Measurements from ENCODE around the gene SAMMSON.

Gene SAMMSON

DNA sequence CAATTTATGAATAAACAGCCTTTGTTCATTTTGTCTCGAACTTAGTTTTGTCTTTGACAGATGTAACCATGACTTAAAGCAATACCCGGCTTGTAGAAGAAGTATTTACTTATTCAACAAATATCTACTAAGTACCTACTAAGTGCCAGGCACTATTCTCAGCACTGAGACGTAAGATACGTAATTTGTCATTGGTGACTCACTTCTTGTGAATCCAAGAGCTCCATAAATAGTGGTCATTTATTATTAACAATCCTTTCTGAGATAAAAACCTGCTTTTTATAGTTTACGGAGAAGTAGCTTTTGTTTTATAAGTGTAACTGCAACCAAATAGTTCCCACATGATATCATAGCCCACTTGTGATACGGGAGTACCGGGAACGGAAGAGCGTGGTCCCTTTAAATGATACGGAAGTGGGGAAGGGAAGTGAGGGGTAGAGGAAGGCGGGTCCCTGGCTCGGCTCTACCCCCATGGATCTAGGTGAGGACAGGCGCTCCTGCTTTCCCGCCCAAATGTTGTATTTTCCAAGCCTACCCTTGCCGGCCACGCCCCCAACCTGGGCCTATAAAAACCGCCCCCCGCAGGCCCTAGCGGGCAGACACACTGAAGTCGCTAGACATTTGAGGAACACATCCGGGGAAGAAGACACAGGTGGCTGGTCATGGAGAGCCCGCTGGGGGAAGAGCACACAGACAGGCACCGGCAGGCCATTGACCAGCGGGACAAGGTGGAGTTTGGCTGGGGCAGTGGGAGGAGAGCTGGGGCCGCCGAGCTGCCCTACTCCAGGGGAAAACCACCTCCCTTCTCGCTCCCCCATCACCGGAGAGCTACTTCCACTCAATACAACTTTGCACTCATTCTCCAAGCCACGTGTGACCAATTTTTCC lies at the start of gene SAMMSON:
TSS of gene SAMMSON (plus strand) at position 594 of the 888 bp plus-strand sequence.
- no peak for DNase-seq

GRCh38 chr3:69951616-69952015 lies 47.9 kb upstream of the SAMMSON start:
- DNase-seq = no peak

DNA sequence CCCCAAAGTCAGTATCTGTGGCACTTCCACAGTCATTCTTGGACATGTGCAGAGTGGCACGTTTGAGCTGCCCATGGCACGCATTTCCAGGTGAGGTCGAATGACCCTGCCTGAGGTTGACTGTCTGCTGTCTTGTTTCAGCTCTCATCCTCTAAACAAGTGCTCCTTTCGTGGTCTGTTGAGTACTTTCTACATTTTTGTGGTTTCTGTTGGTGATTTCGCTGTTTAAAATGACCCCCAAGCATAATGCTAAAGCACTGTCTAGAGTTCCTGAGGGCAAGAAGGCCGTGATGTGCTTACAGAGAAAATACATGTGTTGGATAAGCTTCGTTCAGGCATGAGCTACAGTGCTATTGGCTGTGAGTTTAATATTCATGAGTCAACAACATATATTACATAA lies 40.0 kb upstream of the SAMMSON start:
- DNase-seq = no peak

- DNase-seq = no peak
Measured at GRCh38 chr3:69961706-69962439, 37.7 kb upstream of the SAMMSON start.

DNA sequence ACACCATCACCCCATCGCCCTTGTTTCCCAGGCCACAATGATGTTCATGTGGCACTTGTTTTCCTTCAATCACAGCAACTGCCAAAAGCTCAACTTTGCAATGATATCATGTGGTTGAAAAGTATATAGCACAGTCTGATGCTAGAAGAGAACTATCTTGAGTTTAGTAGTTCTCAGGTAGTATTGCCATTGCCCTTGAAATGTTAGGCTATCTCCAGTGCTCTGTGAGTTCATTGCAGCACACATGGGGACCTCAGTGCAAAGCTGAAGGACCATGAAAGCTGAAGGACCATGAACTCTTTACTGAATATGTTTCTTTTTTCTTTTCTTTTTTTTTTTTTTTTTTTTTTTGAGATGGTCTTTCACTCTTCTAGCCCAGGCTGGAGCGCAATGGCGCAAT lies 35.9 kb upstream of the SAMMSON start:
- no peak for DNase-seq

DNA sequence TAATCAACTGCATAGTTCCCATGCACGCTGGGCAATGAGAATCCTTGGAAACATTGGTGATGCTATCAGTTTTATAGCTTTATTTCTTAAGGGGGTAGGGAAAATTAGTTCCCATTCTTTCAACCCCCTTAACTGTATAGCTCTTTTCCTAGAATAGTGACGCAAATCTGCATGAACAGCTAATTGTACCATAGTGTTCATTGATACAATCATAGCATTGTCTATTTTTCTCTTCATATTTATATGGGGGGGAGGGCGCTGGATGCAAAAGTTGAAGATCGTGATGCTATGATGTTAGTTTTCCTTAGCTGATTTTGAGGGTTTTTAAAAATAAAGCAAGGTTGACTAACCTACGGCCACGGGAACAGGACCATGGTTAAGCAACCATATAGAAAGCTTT lies 32.4 kb upstream of the SAMMSON start:
- DNase-seq = no peak

- no peak for DNase-seq
Measured at GRCh38 chr3:69970827-69971226, 28.7 kb upstream of the SAMMSON start.

- DNase-seq = no peak
Measured at GRCh38 chr3:69972672-69973071, 26.9 kb upstream of the SAMMSON start.

DNA sequence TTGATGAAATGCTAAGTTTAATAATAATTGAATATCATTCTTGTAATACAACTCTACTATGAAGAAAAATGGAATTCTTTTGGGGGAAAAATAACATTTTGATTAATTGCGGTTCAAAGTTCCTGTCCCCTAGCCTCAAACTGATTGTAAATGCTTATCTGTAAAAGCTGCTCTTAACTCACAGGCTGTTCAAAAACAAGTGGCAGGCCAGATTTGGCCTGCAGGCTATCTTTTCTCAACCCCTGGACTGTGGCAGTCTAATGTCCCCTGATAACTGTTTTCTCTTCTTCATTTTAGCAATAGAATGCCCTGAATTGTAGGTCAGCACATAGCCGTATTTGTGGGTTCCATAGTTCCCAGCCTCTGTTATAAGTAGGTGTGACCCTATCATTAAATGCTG lies 23.5 kb upstream of the SAMMSON start:
- DNase-seq = no peak

DNA sequence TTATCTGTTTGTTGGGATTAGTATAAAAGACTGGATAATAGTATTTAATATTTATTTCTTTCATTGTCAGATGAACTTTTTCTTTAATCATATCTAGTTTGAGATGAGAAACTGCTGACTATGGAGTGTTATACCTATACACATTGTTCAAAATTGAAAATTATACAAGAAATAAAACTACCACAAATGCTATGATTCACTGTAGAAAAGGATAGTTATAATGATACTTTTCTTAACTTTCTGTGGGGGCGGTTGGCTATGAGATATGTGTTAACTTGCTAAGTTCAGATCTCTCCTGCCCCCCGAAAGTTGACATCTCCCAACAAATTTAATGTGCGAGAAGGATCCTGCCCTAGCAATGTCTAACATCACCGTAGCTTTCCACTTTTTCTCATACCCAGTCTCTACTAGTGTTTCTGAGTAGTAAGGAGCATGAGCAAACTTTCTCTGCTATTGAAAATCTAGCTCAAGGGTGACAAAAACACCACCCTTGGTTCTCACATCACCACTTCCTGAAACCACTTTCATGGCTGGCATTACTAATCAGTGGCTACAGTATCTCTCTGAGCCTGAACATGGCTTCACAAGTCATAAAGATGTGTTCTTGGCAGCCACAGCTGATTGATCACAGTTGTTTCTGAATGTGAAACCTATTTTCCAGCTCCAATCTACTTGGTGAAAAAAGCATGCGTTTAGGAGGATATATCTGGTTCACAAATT lies 15.8 kb upstream of the SAMMSON start:
- peak; percentile 49 for DNase-seq

DNA sequence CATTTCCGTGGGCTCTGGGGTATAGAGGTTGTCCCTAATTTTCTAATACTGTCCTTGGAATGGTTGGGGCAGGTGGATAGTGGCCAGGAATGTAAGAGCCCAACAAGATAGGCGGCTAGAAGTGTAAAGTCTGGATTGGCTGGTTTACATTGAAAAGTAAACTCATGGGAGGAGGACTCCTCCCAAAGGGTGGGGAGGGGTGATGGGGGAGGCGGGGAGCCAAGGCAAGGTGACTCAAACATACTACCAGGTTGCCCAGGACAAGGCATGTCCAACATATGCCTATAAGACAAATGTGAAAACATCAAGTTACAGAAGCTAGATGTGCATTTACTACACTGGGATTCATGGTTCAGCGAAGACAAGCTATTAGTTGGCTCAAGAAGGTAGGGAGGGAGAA lies 14.3 kb upstream of the SAMMSON start:
- DNase-seq = no peak

- no peak for DNase-seq
Measured at GRCh38 chr3:69986419-69986818, 13.1 kb upstream of the SAMMSON start.

DNA sequence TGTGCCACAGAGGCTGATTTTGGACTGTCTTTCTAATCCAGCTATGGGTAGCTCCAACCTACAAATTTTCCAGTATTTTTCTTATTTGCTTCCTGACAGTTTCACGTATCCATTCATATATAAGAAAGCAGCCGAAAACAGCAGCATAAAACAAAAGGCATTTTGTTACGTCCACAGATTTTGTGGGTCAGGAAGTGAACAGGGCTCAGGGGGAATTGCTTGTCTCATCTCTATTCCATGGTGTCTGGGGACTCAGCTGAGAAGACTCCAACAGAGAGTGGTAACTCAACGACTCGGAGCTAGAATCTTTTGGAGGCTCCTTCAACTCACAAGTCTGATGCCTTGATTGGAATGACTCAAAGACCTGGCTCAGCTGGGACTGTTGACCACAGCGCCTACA lies 11.7 kb upstream of the SAMMSON start:
- no peak for DNase-seq

- no peak for DNase-seq
Measured at GRCh38 chr3:69993757-69994156, 5.8 kb upstream of the SAMMSON start.

GRCh38 chr3:69994919-69995318 lies 4.6 kb upstream of the SAMMSON start:
- no peak for DNase-seq

DNA sequence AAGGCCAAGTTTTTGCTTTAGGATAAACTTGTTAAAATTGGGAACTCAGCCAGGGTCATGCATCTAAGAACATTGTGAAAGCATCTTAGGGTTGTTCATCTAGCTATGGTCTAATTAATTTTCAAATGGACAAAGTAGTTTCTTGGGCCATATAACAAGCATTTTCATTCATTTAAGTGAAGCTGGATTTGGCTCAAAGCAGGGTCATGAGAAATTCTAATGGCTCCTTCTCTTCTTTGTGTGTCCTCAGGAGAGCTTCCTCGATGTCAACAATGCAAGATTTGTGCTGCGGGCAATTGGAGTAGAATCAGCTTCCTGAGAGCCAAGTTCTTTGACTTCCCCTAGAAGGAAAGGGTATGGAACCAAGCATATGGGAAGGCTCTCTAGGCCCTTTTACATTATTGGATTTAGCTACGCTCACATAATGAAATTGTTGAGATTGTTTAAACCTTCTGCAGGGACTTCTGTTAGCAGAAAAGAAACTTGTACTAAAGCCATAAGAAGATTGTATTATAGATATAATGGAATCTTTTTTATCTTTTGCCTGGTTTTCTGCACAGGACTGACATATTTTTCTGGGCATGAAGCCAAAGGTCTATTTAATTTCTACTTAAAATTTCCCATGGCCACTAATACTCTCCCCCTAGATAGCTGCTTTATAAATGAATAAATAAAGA lies 1.8 kb upstream of the SAMMSON start:
- no peak for DNase-seq

DNA sequence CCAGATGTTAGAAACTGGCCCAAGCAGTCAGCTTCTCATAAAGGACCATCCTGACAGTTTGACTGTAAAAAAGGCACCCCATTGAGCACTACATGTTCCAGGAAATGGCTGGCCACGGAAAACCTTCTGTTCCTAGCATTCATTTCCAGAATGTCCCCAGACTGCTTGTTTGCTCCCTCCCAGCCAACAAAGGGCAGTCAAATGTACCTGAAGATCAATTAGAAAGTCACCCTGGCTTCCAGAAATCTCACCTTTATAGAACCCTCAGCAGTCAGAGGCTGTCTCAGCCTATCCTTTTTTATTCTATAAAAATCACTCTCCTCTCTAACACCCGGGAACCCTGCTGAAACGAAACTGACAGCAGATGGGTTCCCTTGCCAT lies 784 bp upstream of the SAMMSON start:
- no peak for DNase-seq

- DNase-seq = no peak
Measured at GRCh38 chr3:70000028-70000410, 486 bp downstream of the SAMMSON start.

DNA sequence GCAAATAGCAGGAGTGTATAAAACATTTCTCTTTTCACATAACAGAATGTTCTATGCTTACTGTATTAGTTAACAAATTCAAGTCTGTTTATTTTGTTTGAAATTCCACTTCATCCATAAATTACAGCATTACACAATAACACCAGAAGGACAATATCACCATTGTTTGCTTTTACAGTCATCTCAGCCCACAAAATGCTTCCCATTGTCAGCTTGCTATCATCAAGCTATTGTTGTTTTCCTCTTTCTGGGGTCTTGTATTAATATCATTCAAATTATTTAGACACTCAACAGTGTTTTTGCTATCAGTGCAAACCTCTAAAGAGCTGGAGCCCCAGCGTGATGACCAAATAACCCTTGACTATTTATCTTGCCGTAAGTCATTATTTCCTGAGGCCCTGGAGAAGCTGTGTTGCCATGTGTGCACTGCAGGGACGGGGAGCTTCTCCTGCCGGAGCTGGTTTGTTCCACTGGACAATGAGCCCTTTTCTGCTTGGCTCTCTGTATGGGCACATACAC lies 1.1 kb downstream of the SAMMSON start:
- no peak for DNase-seq

DNA sequence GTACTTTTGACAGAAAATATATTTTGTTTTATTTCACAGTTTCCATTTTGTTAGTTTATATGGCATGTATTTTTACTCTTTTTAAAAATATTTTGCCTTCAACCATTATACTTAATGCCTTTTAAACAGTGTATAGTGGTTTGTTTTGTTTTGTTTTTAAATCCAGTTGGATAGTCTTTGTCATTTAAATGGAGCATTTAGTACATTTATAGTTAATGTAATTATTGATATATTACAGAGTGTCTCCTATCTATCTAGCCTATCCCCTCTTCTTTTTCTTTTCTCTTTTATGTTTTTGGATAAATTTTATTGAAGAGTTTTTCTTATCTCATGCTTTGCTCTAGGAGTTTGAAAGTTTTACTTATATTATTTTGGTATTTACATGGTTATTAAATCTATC lies 3.6 kb downstream of the SAMMSON start:
- DNase-seq = no peak

DNA sequence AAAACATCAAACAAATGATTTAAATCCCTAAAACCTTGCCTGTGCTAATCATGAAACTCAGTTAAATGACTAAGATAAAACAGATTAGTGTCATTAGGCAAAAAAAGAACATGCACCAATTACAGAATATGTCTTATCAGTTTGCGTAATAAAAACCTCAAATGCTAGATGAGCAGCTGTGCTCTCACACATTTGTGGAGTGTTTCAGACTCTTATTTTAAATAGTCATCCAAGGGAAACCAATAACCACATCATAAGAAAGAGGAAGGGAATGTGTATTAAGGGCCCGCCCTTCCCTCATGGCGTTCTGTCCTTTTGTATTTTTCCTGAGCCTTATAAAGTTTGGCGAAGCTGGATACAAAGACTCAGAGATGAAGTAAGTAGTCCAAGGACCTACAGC lies 6.6 kb downstream of the SAMMSON start:
- no peak for DNase-seq

GRCh38 chr3:70010346-70010745 lies 10.8 kb downstream of the SAMMSON start:
- DNase-seq = no peak

DNA sequence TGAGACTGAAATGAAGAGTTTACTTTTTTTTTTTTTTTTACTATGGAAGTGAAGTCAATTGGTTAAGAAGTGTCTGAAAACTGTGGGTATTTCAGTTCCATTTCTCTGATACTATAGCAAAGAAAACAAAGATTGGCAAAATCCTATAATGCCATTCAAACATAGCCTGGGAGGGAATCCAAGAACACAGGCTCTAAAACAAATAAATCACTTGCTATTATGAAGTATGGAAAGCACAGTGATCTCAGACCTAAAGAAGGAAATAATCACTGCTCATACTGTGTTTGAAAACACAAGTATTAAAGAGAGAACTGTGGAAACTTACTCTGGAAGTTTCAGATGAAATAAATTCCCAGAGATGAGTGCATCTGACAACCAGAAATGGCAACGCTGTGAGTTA lies 12.0 kb downstream of the SAMMSON start:
- DNase-seq = no peak

Measured in activated CD4-positive, alpha-beta T cell treated with anti-CD3 and anti-CD28 coated beads, Interleukin-2, Interleukin-6, amounts not matched to agents 100 ng/mL and 50 ng/mL, durations not matched to agents 16 hours and 8 hours (primary cell).